Hematopoietic multipotent progenitor cell treated with erythropoietin and hydrocortisone succinate and interleukin-3 and kit ligand, for 4 days (in vitro differentiated cells): Measurements from ENCODE around the gene ARL16.
A peak's percentile ranks its signal among the peaks of the same experiment; 100 is the strongest.

Experiments used
- DNase-seq: peaks from one replicate; pipeline ENCODE4 v3.0.0-alpha.2; 2015

The ARL16 gene

GRCh38 chr17:81641825-81642489 is 41.6 kb downstream of the ARL16 start:
- DNase-seq, result no peak

- DNase-seq, result no peak
Measured at GRCh38 chr17:81640011-81640410, 43.6 kb downstream of the ARL16 start.

- no peak for DNase-seq
Measured at GRCh38 chr17:81638683-81639082, 44.9 kb downstream of the ARL16 start.

GRCh38 chr17:81636505-81637288 is 46.9 kb downstream of the ARL16 start, which contains the start of the genes NPLOC4 and TSPAN10:
Gene NPLOC4 (minus strand): TSS chr17:81637112. CDS start chr17:81636930, 182 bp downstream.
Gene TSPAN10 (plus strand): TSS chr17:81637196. CDS start chr17:81642413, 5,217 bp downstream.
- DNase-seq, result peak; percentile 92

GRCh38 chr17:81635973-81636504 is 47.6 kb downstream of the ARL16 start:
- peak; percentile 49 for DNase-seq

GRCh38 chr17:81635431-81635830 is 48.2 kb downstream of the ARL16 start:
- no peak for DNase-seq

- no peak for DNase-seq
Measured at GRCh38 chr17:81631482-81631881, 52.1 kb downstream of the ARL16 start.
